ENCODE data around the gene CCDC43. TPM values are rescaled to one million over a fixed set of nuclear protein-coding genes. Genes with fewer than 3 reads are reported as not detected.
"Not testable (repeated sequence)": the region's sequence is repeated elsewhere in the genome, so short reads cannot be mapped to it uniquely, and the experiment has no call there.

The CCDC43 gene
- total RNA-seq = 18.4 TPM
- long read RNA-seq, transcript CCDC43-201 (5 exons, 2,082 nt) = major isoform, 21 of 27 reads
- long read RNA-seq, partial matches to known transcripts = 0 of 27 reads
- long read RNA-seq, other reads (novel, unspliced or antisense) = 4 of 27 reads

GRCh38 chr17:44689477-44690217 lies at the start of gene CCDC43:
CCDC43 (minus strand) TSS chr17:44689776; CDS start chr17:44689753, 23 bp downstream.
- peak; percentile 99 to 100 for ATAC-seq
- H3K4me3 ChIP-seq = peak within 1 kb of the TSS; percentile 79
- no peak for TF ChIP-seq CTCF (IDR thresholded peaks at IDR 0.05)
- intact Hi-C loops (cut with DNase I) = no loop called here
- H3K36me3 ChIP-seq = peaks cover 23% of the 10 kb centered on the region
- peak; percentile 95 for DNase-seq
- no peaks in the 10 kb centered on the region for H3K27me3 ChIP-seq (ENCODE audit: low read depth)
- no peaks in the 10 kb centered on the region for H3K9me3 ChIP-seq
- peak within 1 kb of the TSS; percentile 82 for H3K27ac ChIP-seq
- peaks cover 29% of the 10 kb centered on the region for H3K4me1 ChIP-seq

GRCh38 chr17:44738214-44738906 lies 48.8 kb upstream of the CCDC43 start:
- ATAC-seq = no peak
- Histone ChIP-seq H3K4me3 (no peak overlapping the region), H3K27me3 (ENCODE audit: low read depth) (no peaks in the 10 kb centered on the region), H3K9me3 (no peaks in the 10 kb centered on the region), H3K36me3 (peaks cover 7% of the 10 kb centered on the region), H3K4me1 (no peaks in the 10 kb centered on the region), H3K27ac (no peak overlapping the region)
- intact Hi-C loops (cut with DNase I) = no loop called here
- DNase-seq = no peak
- no peak for TF ChIP-seq CTCF (IDR thresholded peaks at IDR 0.05)

- no peak overlapping the region for H3K27ac ChIP-seq
- no peak for TF ChIP-seq CTCF (IDR thresholded peaks at IDR 0.05)
- no peak overlapping the region for H3K4me3 ChIP-seq
- DNase-seq (no peak), ATAC-seq (peak in 1 of 2 donors; percentile 9)
- H3K9me3 ChIP-seq = no peaks in the 10 kb centered on the region
- no peaks in the 10 kb centered on the region for H3K4me1 ChIP-seq
- peaks cover 6% of the 10 kb centered on the region for H3K36me3 ChIP-seq
- H3K27me3 ChIP-seq (ENCODE audit: low read depth) = no peaks in the 10 kb centered on the region
- intact Hi-C loops (cut with DNase I) = no loop called here
Measured at GRCh38 chr17:44736551-44737240, 47.1 kb upstream of the CCDC43 start.

- Histone ChIP-seq H3K27me3 (ENCODE audit: low read depth) (no peaks in the 10 kb centered on the region), H3K4me3 (no peak overlapping the region), H3K4me1 (no peaks in the 10 kb centered on the region), H3K9me3 (no peaks in the 10 kb centered on the region), H3K36me3 (peaks cover 12% of the 10 kb centered on the region), H3K27ac (no peak overlapping the region)
- DNase-seq (no peak), ATAC-seq (no peak)
- intact Hi-C loops (cut with DNase I) = no loop called here
- no peak for TF ChIP-seq CTCF (IDR thresholded peaks at IDR 0.05)
Measured at GRCh38 chr17:44734272-44734671, 44.7 kb upstream of the CCDC43 start.

GRCh38 chr17:44733753-44734152 lies 44.2 kb upstream of the CCDC43 start:
- Histone ChIP-seq H3K4me3 (no peak overlapping the region), H3K36me3 (peaks cover 12% of the 10 kb centered on the region), H3K27ac (no peak overlapping the region), H3K27me3 (ENCODE audit: low read depth) (no peaks in the 10 kb centered on the region), H3K9me3 (no peaks in the 10 kb centered on the region), H3K4me1 (no peaks in the 10 kb centered on the region)
- intact Hi-C loops (cut with DNase I) = no loop called here
- no peak for TF ChIP-seq CTCF (IDR thresholded peaks at IDR 0.05)
- ATAC-seq (no peak), DNase-seq (no peak)

GRCh38 chr17:44726121-44726520 lies 36.5 kb upstream of the CCDC43 start:
- H3K36me3 ChIP-seq = peaks cover 20% of the 10 kb centered on the region
- H3K4me1 ChIP-seq; H3K27ac ChIP-seq; H3K27me3 ChIP-seq (ENCODE audit: low read depth); H3K4me3 ChIP-seq; DNase-seq; intact Hi-C loops (cut with DNase I); H3K9me3 ChIP-seq; ATAC-seq: not testable (repeated sequence)

Measured in lower lobe of right lung (tissue), 2 donors.